Epithelial cell of proximal tubule (primary cell): ENCODE data around the gene MEF2C. TPM values are rescaled to one million over a fixed set of nuclear protein-coding genes. Genes with fewer than 3 reads are reported as not detected.

ENCODE experiments used
- DNase-seq: peaks from one replicate; pipeline ENCODE4 v3.0.0-alpha.2; 2011; ENCODE audit warnings: low read depth
- H3K4me3 ChIP-seq: 2 replicates; pipeline ENCODE4 v1.5.1; 2011; ENCODE audit warnings: low read depth, mild to moderate bottlenecking, low read length
- total RNA-seq: library from RNA; depleted of rRNA; stranded (reverse); fragments of >200 nt; gene quantifications from 2 replicates; pipeline ENCODE4 v1.2.3, GENCODE V29; 2015
- TF ChIP-seq, protein P1 (sequence below): conservative IDR thresholded peaks from 2 replicates; pipeline ENCODE4 v1.5.1; 2012; ENCODE audit warnings: low read depth, mild to moderate bottlenecking, low read length

The MEF2C gene
- total RNA-seq, 1 donor from 2014 or later: 6.3 TPM

DNA sequence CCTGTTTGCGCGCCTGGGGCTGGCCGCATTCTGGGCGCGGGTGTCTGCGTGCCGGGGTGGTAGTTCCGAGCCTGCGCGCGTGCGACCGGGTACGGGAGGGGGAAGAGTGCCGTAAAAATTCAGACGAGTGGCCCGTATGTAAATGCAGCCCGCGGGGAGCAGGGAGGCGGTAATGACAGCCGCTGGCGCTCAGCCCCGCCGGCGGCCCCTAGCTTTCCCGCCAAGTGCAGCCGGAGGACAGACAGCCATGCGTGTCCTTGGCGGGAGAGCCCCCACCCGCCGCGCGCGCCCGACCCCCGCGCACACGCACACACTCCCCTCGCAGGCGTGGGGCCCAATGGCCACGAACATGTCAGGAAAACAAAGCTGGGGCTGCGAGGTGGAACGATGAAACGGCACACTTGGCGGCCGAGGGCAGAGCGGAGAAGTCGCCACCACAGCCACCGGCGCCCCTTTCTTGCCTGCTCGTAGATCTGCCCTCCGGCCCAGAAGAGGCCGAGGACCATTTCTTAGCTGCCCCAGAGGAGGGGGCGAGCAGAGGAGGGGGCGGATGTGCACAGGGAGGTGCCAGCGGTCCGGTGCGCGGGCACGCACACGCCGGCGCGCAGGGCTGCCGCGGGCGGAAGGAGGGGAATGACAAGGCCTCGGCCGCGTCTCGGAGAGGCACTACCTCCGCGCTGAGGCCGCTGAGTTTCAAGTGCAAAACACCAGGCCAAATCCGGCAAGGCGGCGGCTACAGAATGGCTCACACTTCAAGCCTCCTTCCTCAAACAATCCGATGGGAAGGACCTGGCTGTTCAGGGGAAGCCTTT lies 208.4 kb downstream of the MEF2C start:
- TF ChIP-seq, protein P1, sequence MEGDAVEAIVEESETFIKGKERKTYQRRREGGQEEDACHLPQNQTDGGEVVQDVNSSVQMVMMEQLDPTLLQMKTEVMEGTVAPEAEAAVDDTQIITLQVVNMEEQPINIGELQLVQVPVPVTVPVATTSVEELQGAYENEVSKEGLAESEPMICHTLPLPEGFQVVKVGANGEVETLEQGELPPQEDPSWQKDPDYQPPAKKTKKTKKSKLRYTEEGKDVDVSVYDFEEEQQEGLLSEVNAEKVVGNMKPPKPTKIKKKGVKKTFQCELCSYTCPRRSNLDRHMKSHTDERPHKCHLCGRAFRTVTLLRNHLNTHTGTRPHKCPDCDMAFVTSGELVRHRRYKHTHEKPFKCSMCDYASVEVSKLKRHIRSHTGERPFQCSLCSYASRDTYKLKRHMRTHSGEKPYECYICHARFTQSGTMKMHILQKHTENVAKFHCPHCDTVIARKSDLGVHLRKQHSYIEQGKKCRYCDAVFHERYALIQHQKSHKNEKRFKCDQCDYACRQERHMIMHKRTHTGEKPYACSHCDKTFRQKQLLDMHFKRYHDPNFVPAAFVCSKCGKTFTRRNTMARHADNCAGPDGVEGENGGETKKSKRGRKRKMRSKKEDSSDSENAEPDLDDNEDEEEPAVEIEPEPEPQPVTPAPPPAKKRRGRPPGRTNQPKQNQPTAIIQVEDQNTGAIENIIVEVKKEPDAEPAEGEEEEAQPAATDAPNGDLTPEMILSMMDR: no peak
- peak overlapping the region; percentile 35 for H3K4me3 ChIP-seq
- DNase-seq: no peak

DNA sequence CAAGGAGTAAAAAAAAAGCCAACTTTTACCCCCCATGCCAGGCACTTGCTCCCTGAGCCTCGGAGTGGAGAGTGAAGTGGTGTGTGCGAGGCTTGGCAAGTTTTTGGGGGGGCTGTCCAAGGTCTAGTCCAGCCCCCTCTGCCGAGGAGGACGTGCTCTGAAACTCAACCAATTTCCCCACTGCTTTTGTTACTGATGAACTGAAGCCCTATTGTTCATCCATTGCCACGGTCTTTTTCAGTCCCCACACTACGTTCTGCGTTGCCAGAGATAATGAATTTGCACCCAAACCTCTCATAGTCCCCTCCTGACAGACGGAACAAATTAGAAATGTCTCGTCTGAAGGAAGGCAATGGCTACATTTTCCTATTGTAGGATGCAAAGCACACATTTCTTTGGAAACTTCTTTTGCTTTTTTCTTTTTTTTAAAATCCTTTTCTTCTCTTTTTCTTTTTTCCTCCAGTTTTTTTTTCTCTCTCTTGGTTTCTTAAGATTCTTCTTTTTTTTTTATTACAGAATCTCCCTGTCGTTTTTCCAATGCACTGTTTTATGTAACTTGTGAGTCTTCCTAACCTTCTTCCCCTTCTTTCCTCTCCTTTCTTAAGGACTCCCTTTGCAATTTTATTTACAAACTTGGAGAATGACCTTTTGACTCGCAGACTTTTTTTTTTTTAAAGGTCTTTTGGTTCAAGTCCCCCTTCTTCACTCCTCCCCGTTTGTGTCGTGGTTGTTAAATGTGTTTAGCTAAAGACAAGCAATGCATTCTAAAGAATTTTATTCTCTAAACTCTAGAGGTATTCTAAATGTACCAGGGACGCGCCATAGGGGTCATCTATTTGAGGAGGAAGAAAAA lies 209.5 kb downstream of the MEF2C start:
- no peak for DNase-seq
- no peak overlapping the region for H3K4me3 ChIP-seq
- TF ChIP-seq, protein P1: no peak

DNA sequence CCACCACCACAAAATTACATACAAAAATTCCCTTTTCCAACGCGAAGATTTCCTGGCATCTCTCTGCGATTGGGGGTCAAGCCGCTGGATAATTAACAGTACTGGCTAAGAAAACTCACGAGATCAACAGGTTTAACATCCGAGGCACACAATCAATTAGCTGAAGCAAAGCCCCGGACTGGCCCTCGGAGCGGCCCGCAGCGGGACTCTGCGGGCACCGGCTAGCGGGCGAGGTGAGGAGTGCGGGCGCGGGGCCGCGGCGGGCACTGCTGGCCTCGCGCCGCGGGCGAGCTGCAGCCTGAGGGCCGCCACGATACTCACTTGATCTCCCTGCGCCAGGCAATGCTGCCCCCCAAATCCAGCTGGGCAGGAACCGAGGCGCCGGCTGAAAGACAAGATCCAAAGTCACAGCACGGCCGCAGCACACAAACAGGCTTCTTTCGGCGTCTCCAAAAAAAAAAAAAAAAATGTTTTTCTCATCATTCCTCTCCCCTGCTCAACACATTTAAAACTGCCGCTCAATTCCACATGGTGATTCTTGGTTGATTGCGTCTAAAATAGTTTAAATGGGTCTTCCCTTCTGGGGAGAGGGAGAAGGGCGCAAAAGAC lies 210.2 kb downstream of the MEF2C start:
- no peak for DNase-seq
- TF ChIP-seq, protein P1: no peak
- no peak overlapping the region for H3K4me3 ChIP-seq

DNA sequence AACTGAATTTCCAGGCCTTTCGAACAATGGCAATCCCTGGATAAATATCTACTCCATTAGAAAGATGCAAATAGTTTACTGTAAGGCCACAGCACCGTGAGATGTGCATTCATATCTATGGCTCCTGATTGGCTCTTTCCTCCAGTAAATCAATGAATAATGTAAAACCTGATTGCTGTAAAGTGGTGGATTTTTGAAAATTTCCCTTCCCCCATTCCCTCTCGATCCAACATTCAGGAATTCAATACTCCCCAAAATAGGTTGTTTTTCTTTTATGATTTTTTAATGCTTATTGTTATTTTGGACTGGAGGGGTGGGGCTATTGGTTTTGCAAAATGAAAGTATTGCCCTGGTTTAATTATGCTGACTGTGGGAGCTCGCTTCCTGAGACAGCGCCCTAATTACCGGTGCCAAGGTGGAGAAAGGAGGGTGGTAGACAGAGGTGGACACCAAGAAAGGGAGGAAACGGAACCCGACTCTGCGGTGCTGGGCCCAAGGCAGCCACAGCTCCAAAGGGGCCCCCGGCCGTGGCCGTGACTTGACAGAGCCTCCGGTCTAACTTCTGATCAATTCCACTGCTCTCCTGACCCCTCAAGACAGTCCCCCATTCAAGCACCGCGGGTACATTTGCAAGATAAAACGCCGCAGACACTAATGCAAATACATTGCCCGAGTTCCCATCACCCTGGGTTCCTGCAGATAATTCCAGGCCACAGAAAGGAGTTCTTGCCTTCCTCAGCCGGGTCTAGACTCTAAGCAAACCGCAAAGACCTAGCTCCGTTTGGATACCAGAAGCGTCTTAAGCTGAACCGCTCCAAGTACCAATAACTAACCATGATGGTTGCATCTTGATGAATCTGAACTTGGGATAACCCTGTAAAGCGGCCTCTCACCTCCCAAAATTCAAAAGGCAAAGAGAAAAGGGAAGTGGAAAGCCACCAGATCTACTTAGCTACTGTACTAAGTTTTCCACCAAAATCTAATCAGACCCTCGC lies 211.2 kb downstream of the MEF2C start:
- no peak for DNase-seq
- H3K4me3 ChIP-seq: no peak overlapping the region
- TF ChIP-seq, protein P1: no peak

DNA sequence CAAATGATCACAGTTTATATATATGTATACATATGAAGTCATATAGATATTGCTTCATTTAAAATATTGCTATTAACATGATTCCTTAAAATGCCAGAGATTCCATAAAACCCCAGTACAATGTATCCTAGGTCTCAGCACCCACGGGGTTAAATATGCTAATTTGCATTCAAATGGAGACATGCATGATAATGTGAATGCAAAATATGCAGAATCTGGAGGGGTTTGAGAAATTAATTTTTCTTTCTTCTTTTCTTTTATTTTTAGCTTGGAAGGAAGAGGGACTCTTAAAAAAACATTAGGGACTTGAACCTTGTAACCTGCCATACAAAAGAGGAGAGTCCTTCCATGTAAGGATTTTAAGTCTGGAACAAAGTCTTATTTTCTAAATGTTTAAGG lies 211.9 kb downstream of the MEF2C start:
- TF ChIP-seq, protein P1: no peak
- no peak overlapping the region for H3K4me3 ChIP-seq
- no peak for DNase-seq

DNA sequence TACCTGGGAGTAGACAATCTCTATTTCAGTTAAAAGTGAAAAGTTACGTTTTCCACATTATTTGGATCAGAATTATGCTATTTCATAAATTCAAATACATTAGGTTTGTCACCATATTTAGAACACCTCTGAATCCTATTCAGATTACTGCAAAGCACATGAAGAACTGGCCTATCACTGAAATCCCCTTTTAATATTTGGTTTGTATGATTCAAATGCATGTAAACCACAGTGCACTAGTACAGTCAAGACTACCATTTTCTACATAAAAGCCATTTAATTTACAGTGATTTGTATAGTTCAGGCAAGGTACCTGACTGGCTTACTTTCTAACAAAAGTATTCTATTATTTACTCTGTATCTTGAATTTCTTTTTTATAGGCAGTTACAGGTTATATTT lies 212.5 kb downstream of the MEF2C start:
- no peak overlapping the region for H3K4me3 ChIP-seq
- no peak for DNase-seq
- TF ChIP-seq, protein P1: no peak
